GM03348 (cell line): ENCODE measurements around the gene AKAP13.
"Not testable (repeated sequence)": the region's sequence is repeated elsewhere in the genome, so short reads cannot be mapped to it uniquely, and the experiment has no call there.

Experiments used
- DNase-seq: peaks from one replicate; pipeline ENCODE4 v3.0.0; 2012; ENCODE audit warnings: low spot score

AKAP13 gene

DNA sequence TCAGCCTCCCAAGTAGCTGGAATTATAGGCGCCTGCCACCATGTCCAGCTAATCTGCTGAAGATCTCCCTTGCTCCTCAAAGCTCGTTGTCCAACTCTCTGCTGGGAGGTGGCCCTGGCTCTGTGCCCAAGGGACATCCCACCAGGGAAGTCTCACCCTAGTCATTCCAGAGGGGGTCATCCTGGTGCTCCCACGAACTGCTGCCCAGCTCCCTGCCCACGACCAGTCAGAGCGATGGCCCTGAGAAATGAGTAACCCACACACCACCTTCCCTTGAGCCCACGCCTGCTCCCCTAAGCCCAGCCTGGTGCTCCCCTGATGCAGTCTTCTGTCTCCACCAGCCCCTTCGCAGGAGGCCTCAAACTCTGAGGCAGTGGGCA is 409.1 kb downstream of the AKAP13 start:
- DNase-seq, result no peak

DNA sequence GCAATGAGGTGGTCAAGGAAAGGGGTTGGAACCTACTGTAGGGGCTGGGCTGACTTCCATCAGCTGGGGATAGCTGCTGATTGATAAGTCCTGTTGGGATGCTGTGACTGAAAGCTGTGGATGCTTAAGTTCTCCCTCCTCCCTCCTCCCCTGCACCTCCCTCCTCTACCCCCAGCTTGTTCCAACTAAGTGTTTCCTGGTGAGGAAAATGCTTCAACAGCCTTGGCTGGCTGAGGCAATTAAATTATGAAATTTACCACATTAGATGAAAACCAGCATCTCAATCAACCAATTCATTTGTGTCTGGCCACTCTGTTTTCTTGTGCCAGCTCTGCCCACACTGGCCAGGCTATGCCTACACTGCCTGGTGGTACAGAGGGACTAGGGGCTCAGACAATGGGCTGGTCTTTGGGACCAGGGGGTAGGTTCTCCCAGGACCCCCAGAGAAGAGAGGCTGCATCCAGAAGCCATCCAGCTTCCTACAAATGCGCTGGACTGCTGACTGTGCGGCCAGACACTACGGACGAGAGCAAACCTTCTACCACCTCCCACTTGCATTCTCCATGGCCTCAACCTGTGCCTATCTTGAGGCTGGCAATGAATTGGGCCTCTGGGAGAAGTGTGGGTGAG is 411.8 kb downstream of the AKAP13 start:
- DNase-seq, result no peak

DNA sequence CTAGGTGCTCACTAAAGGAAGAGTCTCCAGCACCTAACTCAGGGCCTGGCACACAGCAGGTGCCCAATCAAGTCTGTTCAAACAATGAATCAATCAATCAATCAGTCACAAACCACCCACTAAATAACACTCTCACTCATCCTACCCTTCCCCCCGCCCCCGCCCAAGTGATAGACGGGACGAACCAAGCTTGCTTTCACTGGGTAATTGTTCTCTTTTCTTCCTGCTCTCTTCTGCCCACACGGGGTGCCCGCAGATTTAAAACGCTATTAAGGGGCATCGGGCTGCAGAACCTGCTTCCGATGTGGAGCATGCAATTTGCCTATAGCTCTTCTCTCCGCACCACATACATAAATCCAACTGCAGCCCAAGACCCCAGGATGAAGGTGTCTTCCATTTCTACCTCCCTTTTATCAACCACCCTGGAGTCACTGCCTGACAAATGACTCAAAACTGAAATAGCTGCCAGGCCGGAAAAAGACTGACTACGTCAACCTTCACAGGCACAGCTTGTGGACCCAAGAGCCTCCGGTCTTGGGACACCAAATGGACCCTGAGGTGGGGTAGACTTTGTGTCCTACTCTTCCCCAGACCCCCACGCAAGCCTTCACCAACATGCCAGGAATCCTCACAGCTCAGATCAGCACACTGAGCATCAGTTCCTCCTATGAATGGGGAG is 412.6 kb downstream of the AKAP13 start:
- DNase-seq, result peak; percentile 43

DNA sequence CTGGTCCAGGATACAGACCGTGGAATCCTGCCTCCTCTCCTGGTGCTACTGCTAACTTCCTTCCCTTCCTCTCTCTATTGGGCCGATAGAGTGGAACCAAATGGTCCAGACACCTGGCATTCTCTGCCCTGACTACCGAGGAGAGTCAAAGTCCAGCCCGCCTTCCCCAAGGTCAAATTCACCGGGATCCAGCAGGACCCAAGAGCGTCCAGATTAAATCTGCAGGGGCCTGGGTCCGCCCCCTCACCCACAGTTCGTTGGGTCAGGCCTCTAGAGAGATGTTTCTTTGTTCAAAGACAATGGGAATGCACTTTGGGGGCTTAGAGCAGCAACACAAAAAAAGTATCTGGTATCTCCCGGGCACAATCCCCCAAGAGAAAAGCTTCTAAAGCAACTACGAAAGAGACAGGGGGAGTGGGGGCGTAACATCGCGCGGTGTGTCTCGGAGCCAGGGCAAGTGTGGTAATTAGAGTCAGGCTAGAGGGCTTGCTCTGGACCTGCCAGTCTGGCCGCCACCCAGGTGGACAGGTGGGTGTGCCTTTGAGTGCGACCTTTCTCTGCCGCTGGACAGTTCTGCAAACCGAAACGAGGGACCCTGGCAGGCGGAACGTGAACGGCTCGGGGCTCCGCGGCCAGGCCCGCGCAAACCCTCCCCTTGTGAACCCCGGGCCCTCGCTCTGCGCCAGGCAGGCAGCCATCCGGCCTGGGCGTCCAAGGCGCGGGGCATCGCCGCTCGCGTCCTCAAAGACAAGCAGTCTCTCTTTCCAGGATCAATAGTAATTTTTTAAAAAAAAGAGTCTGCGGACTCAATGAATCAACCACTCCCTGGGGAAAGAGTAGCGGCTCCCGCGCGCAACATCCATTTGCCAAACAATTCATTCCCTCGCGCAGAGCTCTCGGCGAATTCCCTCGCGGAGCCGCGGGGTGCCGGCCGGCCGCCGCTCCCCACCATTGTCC is 413.5 kb downstream of the AKAP13 start:
- DNase-seq, result peak; percentile 63

DNA sequence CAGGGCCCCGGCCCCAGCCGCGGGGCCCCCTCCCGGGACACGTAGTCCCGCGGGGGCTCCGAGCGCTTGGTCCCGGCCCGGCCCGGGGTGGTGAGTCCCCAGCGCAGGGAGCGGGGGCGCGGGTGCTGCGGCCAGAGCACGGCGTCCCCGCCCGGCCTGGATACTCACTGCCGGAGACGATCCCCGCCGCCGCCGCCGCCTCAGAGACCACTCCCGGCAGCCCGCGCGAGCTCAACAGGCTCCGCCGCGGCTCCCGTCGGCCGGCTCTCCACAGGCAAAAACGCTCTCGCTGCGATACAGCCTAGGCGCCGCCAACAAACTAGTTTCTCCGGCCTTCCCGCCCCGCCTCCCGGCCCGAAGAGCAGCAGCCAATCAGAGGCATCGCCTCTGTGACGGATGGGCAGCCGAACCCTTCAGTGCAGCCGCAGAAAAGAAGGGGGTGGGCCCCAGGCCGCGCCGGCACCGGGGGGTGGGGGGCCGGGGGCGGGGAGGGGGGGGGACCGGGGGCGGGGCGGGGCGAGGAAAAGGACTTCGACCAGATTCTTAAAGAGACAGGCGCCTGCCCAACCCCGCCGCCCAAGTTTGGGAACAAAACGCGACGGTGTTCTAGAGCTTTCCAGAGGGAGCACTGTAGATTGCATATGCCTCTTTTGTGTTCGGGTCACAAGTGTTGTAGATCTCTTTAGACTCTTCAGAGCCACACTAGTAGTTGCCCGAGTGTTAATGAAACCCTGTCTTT is 414.4 kb downstream of the AKAP13 start, which contains the start of gene KLHL25:
KLHL25 (minus strand) TSS at position 328 of the 739 bp plus-strand sequence. CDS start 25,115 bp downstream, outside the sequence.
- peak; percentile 100 for DNase-seq

DNA sequence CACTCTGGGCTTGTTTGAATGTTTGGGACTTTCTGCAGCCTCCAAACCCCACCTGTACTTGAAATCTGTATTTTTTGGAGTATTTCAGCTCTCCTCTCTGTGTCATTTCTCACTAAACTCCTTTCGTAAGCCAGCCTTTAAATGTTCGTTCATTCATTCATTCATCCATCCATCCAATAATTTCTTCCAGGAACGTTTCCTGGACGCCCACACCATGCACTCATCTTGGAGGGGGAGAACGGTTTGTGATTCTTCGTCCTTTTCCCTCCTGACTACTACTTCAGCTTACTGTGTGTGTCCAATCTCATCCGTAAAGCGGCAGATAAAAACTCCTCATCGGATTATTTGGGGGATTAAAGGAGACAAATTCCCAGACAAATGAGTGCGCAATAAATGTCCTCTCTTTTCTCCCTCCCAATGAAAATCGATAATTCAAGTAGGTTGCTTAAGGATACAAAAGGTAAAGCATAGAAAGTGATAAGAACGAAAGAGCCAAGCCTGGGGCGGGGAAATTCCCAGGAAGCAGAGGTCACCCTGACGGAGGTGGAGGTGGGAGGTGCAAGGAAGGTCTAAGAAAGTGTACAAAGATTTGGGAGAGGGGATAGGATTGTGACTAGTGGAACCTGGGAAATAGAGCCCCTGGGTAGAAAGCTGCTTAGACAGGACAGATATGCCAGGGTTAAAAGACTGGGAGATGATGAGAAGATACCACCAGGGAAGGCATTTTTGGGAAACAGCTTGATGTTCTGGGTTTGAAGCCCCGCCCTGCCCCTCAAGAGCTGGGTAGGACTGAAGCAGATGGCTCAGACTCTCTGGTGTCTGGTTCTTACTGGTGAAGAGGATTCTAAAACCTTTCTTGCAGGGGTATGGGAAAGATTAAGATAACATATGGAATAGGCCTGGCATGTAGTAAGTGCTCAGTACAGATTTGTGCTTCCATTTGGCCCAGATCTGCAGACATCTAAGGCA is 415.2 kb downstream of the AKAP13 start:
- no peak for DNase-seq

DNA sequence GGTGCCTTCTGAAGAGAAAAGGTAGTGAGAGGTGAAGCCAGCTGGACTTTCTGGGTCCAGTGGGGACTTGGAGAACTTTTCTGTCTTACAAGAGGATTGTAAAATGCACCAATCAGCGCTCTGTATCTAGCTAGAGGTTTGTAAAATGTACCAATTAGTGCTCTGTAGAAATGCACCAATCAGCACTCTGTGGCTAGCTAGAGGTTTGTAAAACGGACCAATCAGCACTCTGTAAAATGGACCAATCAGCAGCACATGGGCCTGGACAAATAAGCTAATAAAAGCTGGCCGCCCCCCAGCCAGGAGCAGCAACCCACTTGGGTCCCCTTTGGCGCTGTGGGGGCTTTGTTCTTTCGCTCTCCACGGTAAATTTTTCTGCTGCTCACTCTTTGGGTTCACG is 416.0 kb downstream of the AKAP13 start:
- not testable (repeated sequence) for DNase-seq
